Natural killer cell (primary cell): ENCODE measurements around the gene PGF. TPM values are rescaled to one million over a fixed set of nuclear protein-coding genes. Genes with fewer than 3 reads are reported as not detected.

Source experiments
- ATAC-seq, 3 donors: fragments of 150-1000 bp in 2 of 3; fragments of 200-7000 bp in 1 of 3; cut with Tn5 transposase; 1 replicate in 1 of 3; 2 replicates in 2 of 3; pipeline ENCODE4 v1.10.0; 2021; ENCODE audit warnings: mild to moderate bottlenecking in 2 of 3, moderate library complexity in 2 of 3
- DNase-seq, 2 donors: peaks; one replicate each; pipeline versions ENCODE4 v3.0.0 to v3.0.0-alpha.2; 2013 to 2021; ENCODE audit warnings: mixed read lengths in 1 of 2
- H3K27ac ChIP-seq: one replicate; pipeline ENCODE4 v1.5.1; 2013; ENCODE audit warnings: mild to moderate bottlenecking, low read length
- H3K27me3 ChIP-seq: one replicate; pipeline ENCODE4 v1.6.1; 2013; ENCODE audit warnings: low read length; ENCODE audit not compliant: control insufficient read depth, insufficient read depth
- H3K36me3 ChIP-seq: one replicate; pipeline ENCODE4 v1.6.1; 2013; ENCODE audit warnings: low read length; ENCODE audit not compliant: control insufficient read depth, insufficient read depth
- H3K4me1 ChIP-seq: one replicate; pipeline ENCODE4 v1.6.1; 2013; ENCODE audit warnings: low read length; ENCODE audit not compliant: control insufficient read depth, insufficient read depth
- H3K4me3 ChIP-seq: one replicate; pipeline ENCODE4 v1.5.1; 2013; ENCODE audit warnings: low read length
- H3K9me3 ChIP-seq: one replicate; pipeline ENCODE4 v1.6.1; 2013; ENCODE audit warnings: low read length; ENCODE audit not compliant: control insufficient read depth, insufficient read depth
- H3K27ac Mint-ChIP-seq, 2 donors: one replicate each; pipeline ENCODE4 v1.8.0; 2022; ENCODE audit warnings: mild to moderate bottlenecking in 2 of 2, mixed read lengths in 2 of 2, moderate library complexity in 1 of 2
- H3K27me3 Mint-ChIP-seq, 2 donors: one replicate each; pipeline ENCODE4 v1.8.0; 2022; ENCODE audit warnings: low read depth in 2 of 2, mixed read lengths in 2 of 2
- H3K36me3 Mint-ChIP-seq: one replicate; pipeline ENCODE4 v1.8.0; 2022; ENCODE audit warnings: mixed read lengths
- H3K4me1 Mint-ChIP-seq, 2 donors: one replicate each; pipeline ENCODE4 v1.8.0; 2022; ENCODE audit warnings: mixed read lengths in 2 of 2
- H3K4me3 Mint-ChIP-seq: one replicate; pipeline ENCODE4 v1.8.0; 2022; ENCODE audit warnings: mild to moderate bottlenecking, moderate library complexity, mixed read lengths
- H3K9me3 Mint-ChIP-seq, 2 donors: one replicate each; pipeline ENCODE4 v1.8.0; 2022; ENCODE audit warnings: mixed read lengths in 2 of 2
- CTCF ChIP-seq: fragments of 200-600 bp; IDR thresholded peaks from one replicate; pipeline ENCODE4 v1.8.0; 2022; ENCODE audit warnings: antibody characterized with exemption
- WGBS: methylation state at CpG from one replicate; pipeline ENCODE4 v1.1.7; 2013; ENCODE audit warnings: missing lambda C conversion rate; ENCODE audit not compliant: insufficient coverage; 5-methylcytosine and 5-hydroxymethylcytosine counted together
- intact Hi-C: fragments of 100-400 bp; cut with micrococcal nuclease; formaldehyde crosslinking; loops from one replicate; pipeline ENCODE4 v1.14.2; 2022
- total RNA-seq, 4 donors: library from RNA; stranded (reverse); fragments of 120-200 nt in 1 of 4; gene quantifications; one replicate each; pipeline versions ENCODE4 v1.2.3 to v1.2.4, GENCODE V29; 2013 to 2022

The PGF gene
- total RNA-seq, 3 donors from 2014 or later (not counting 1 experiment from before 2014, with no cell fraction given) = 0.33 to 0.34 TPM; not detected in 1

- H3K27ac ChIP-seq = no peak overlapping the region
- no peak for ATAC-seq
- no peak overlapping the region for H3K4me3 ChIP-seq
- peaks cover 14% of the 10 kb centered on the region for H3K4me1 ChIP-seq
- H3K27me3 ChIP-seq = no peaks in the 10 kb centered on the region
- Mint-ChIP-seq H3K9me3 (no peaks in the 10 kb centered on the region), H3K4me1 (peaks cover 0 to 17% of the 10 kb centered on the region in 2 donors), H3K36me3 (no peaks in the 10 kb centered on the region), H3K27ac (no peak overlapping the region), H3K27me3 (no peaks in the 10 kb centered on the region), H3K4me3 (no peak overlapping the region)
- no peak for TF ChIP-seq CTCF
- H3K9me3 ChIP-seq = no peaks in the 10 kb centered on the region
- no peak for DNase-seq
- 84% methylated on average over 11 of the region's 12 CpGs for WGBS
- no peaks in the 10 kb centered on the region for H3K36me3 ChIP-seq
- intact Hi-C loops = no loop called here
Measured at GRCh38 chr14:74975059-74975810, 19.8 kb upstream of the PGF start.

- Mint-ChIP-seq H3K27ac (peak overlapping the region in 1 of 2 donors; percentile 33), H3K4me1 (peaks cover 0 to 17% of the 10 kb centered on the region in 2 donors), H3K27me3 (no peaks in the 10 kb centered on the region), H3K4me3 (no peak overlapping the region), H3K36me3 (no peaks in the 10 kb centered on the region), H3K9me3 (no peaks in the 10 kb centered on the region)
- Histone ChIP-seq H3K27ac (no peak overlapping the region), H3K27me3 (no peaks in the 10 kb centered on the region), H3K9me3 (no peaks in the 10 kb centered on the region), H3K4me1 (peaks cover 14% of the 10 kb centered on the region), H3K4me3 (no peak overlapping the region), H3K36me3 (no peaks in the 10 kb centered on the region)
- WGBS = 96% methylated on average over 15 of the region's 15 CpGs
- intact Hi-C loops = no loop called here
- TF ChIP-seq CTCF = no peak
- DNase-seq = no peak
- ATAC-seq = no peak
Measured at GRCh38 chr14:74974364-74975058, 19.1 kb upstream of the PGF start.

- DNase-seq (no peak), ATAC-seq (no peak)
- Histone ChIP-seq H3K4me1 (peaks cover 14% of the 10 kb centered on the region), H3K27me3 (no peaks in the 10 kb centered on the region), H3K36me3 (no peaks in the 10 kb centered on the region), H3K9me3 (no peaks in the 10 kb centered on the region), H3K4me3 (no peak overlapping the region), H3K27ac (no peak overlapping the region)
- H3K9me3 Mint-ChIP-seq = no peaks in the 10 kb centered on the region
- peak overlapping the region in 1 of 2 donors; percentile 33 for H3K27ac Mint-ChIP-seq
- no peak for TF ChIP-seq CTCF
- no peaks in the 10 kb centered on the region for H3K36me3 Mint-ChIP-seq
- intact Hi-C loops = no loop called here
- WGBS = 94% methylated on average over 4 of the region's 5 CpGs
- no peaks in the 10 kb centered on the region for H3K27me3 Mint-ChIP-seq
- H3K4me1 Mint-ChIP-seq = peaks cover 0 to 17% of the 10 kb centered on the region in 2 donors
- no peak overlapping the region for H3K4me3 Mint-ChIP-seq
Measured at GRCh38 chr14:74973905-74974363, 18.5 kb upstream of the PGF start.
